Activated CD4-positive, CD25-positive, alpha-beta regulatory T cell treated with anti-CD3 and anti-CD28 coated beads, Interleukin-2, amount 50 U/mL, for 16 hours (primary cell): ENCODE data around the gene DEK.
"Not testable (repeated sequence)": the region's sequence is repeated elsewhere in the genome, so short reads cannot be mapped to it uniquely, and the experiment has no call there.

Experiments used
- DNase-seq: peaks from one replicate; pipeline ENCODE4 v3.0.0-alpha.2; 2020; ENCODE audit warnings: low read depth, low spot score

Gene DEK

DNA sequence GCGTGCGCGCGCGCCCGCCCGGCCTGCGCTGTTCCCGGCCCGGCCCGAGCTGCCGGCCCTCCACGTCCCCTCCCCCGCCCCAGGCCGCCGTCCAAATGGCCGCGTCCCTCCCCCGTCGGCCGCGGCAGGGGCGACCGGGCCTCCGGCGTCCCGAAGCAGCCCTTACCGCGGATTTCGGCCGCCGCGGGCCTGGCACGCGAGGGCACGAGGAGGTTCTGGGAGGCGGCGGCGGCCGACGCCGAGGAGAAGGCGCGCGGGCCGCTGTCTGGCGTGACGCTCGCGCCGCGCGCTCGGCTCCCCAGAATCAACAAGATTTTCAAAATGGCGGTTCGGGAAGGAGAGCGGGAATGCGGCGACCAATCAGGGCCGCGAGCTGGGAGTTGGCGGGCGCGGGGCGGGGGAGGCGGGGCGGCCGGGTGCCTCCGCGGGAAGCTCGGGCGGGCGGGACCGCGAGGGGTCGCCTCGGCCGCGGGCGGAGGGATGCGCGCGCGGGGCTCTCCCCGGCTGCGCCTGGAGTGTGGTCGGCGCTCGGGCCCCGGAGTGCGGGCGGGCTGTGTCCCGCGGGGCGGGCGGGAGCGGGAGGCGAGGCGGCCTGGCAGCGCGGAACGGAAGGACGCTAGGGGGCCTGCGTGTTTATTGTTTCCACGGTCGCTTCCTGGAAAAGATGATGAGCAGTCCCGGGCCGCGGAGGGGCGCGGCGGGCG is at the start of gene DEK:
Gene DEK (minus strand): TSS at position 312 of the 704 bp plus-strand sequence. CDS start 543 bp downstream, outside the sequence.
- peak; percentile 69 for DNase-seq

DNA sequence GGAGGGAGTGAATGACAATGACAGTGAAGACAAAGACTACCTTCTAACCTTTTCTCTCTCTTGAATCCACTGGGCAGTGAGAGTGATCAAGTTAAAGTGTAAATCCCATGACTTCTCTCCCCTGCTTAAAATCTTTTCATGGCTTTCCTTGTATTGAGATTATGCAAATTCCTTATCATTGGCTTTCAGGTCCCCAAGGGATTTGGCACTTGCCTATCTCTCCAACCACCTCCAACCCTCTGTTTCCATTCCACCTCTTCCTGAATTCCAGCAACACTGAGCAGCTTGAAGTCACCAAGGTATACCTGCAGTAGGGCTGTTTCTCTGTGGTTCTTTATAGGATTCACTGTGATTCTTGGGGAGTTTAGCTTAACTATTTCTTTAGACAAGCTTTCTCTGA is 48.0 kb upstream of the DEK start:
- no peak for DNase-seq

GRCh38 chr6:18310010-18310409 is 45.7 kb upstream of the DEK start:
- not testable (repeated sequence) for DNase-seq

GRCh38 chr6:18309046-18309445 is 44.7 kb upstream of the DEK start:
- DNase-seq: no peak

- no peak for DNase-seq
These were observed 43.9 kb upstream of the DEK start for GRCh38 chr6:18308070-18308735.

DNA sequence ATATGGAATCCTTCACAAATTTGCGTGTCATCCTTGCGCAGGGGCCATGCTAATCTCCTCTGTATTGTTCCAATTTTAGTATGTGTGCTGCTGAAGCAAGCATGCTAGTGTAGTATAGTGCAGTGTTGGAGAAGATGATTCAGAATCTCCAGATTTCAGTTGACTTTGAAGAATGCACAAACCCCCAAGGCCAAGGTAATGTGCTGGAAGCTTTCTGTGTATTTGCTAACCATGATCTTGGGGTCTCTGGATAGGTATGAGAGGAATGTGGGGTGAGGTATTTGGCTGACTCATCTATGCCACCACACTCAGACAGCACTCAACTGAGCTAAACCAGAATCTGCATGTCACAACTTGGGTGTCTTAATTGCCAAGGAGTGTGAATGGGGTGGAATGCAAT is 42.6 kb upstream of the DEK start:
- DNase-seq: no peak

- DNase-seq: no peak
These were observed 38.5 kb upstream of the DEK start for GRCh38 chr6:18302561-18303439.

GRCh38 chr6:18293076-18293904 is 29.0 kb upstream of the DEK start:
- no peak for DNase-seq

DNA sequence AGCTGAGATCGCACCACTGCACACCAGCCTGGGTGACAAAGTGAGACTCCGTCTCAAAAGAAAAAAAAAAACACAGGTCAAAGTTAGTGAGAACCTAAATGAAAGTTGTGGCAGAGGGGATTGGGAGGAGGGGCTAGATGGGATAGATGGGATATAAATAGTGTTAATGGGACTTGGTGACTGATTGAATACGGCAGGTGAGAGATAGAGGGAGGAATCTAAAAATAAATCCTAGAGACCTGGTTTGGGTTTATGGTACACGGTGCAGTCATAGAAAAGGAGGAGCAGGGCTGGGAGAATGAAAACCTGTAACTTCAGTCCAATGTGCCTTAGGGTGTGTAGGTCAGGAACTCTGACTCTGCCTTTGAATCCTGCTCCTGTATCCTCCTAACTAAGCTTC is 25.0 kb upstream of the DEK start:
- no peak for DNase-seq

- no peak for DNase-seq
These were observed 19.9 kb upstream of the DEK start for GRCh38 chr6:18284261-18284660.

DNA sequence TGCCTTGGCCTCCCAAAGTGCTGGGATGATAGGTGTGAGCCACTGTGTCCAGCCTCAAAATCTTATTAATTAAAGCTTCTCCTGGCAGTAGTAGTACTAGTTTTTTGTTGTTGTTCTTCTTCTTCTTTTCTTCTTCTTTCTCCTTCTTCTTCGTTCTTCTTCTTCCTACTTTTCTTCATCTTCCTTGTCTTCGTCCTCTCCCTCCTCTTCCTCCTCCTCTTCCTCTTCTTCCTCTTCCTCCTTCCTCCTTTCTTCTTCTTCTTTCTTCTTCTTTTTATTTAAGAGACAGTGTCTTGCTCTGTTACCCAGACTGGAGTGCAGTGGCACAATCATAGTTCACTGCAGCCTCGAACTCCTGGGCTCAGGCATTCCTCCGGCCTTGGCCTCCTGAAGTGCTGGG is 17.2 kb upstream of the DEK start:
- no peak for DNase-seq

DNA sequence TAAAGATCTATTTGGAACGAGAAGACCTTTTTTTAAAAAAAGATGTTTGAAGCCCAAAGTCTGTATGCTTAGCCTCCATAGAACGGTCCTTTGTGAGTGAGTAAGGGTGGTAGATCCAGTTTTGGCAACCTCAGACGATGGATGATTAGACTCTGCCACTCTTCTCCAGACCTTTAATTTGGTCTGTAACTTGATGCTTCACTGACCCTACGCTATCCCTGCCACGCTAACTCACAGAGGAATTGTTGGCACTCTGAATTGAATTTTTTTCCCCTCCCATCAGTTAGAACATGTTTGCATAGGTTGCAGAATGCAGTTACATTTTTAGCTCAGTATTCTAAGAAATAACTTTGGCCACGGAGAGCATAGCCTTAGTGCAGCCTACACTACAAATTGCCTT is 15.8 kb upstream of the DEK start:
- no peak for DNase-seq

GRCh38 chr6:18279422-18279821 is 15.1 kb upstream of the DEK start:
- DNase-seq: no peak

- no peak for DNase-seq
These were observed 13.1 kb upstream of the DEK start for GRCh38 chr6:18277237-18278006.

- no peak for DNase-seq
These were observed 12.4 kb upstream of the DEK start for GRCh38 chr6:18276610-18277236.

DNA sequence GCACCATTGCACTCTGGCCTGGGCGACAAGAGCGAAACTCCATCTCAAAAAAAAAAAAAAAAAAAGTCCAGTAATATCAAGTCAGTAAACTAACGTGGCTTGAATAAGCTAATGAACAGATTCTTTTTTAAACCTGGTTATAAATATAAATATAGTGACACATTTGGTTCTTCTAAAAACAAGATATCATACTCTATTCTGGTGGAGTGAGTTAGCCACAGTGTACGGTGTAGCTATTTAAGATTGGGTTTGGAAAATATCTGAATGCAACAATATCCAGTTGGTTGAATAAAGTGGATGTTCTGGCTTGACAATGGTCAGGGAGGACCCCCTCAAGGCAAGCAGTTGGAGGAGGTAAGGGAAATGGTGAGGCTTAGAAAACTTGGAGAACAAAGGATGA is 5.9 kb upstream of the DEK start:
- DNase-seq: no peak

GRCh38 chr6:18269717-18270116 is 5.4 kb upstream of the DEK start:
- DNase-seq: no peak

- DNase-seq: no peak
These were observed 4.9 kb upstream of the DEK start for GRCh38 chr6:18269253-18269652.

DNA sequence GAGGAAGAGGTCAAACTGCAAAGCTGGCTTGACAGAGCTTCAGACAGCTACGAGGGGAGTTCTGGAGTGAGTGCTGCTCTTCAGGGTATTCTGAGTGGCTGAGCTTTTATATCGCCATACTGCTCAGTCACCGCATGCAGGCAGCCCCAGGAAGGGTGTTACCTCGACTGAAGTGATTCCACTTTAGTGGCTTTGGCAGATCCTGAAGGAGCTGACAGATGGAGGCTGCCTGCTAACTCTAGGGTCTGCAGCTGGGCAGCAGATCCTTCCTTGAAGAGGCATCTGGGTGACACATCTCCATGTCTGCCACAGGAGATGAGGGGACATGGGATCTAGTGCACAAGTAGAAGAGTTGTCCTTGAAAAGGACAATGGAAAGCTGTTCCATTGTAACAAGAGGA is 3.7 kb upstream of the DEK start:
- DNase-seq: no peak

DNA sequence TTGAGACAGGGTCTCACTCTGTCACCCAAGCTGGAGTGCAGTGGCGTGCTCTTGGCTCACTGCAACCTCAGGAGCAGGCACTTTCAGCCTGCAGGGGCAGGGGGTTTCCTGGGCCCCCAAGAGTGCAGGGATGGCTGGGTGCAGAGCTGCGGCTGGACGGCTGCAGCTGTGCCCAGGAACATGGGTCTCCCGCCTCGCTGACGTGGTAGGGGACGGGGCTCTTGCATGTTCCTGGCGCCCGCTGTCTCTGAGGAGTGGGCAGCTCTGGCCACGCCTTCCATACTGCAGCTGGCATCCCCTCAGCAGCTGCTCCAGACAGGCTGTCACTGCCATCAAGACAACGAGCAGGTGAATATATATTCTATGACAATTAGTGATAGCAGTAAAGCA is 2.2 kb upstream of the DEK start:
- no peak for DNase-seq
